HG03439 (cell line): ENCODE results near the gene LCT.

Experiments used
- ATAC-seq: cut with Tn5 transposase; IDR thresholded peaks from one replicate; pipeline ENCODE4 v1.9.1; 2021; ENCODE audit warnings: mild to moderate bottlenecking, moderate library complexity; ENCODE audit not compliant: unreplicated experiment

LCT gene

DNA sequence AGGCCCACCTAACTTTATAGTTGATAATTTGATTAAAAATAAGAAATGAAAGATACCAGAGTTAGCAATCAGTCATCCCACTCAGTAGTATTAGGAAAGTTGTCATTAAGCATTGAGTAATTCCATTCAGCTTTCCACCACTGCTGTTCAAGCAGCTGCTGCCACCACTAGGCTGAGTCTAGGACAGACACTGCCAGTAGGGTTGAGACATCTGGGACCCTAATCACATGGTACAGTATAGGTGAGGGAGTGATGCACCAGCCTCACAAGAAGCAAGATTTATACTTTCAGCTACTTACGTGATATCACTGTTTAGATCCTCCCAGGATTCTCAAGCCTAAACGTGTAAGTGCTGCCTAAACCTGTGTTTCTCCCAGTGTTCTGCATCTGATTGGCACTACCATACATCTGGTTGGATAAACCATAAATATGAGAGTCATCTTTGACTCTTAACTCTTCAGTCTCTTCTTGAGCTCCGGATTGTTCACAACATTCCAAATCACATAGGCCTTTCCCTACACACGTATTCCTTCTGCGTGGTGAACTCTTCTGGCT, 92.1 kb downstream of the LCT start:
- ATAC-seq, result no peak

DNA sequence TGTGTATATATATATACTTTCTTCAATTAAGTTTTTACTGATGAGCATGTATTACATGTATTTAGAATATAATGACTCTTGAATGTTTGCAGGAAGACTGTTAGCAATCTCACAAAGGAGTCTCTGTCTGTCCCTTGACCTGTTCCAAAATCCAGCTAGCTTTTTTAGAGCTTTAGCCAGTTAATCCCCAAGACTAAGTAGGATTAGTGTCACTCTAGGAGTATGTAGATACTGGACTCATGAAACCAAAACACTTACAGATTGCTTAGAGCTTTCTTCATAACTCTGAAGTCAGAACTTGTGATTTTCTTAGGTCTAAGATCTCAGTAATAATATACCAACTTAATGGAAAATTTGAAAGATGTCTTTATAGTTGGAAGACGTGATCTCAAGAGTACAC, 93.1 kb downstream of the LCT start:
- ATAC-seq, result no peak

DNA sequence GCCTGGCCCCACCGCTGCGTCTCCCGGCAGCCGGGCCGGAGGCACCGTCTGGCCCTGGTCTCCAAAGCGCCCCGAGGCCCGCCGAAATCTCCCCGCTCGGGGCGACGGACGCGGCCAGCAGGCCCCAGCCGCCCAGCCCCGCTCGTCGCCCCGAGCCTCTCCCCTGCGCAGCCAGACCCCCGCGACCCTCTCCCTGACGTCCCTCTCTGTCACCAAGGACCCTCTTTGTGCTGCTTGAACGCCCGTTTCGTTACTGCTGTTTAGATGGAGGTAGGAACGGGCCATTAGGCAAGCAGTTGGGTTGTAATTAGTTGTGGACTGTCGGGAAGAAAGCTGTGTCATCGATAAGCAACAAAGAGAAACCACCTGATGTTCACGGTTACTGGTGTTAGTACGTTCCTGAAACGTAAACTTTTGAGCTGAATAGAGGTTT, 94.6 kb downstream of the LCT start:
- ATAC-seq, result peak; percentile 27

DNA sequence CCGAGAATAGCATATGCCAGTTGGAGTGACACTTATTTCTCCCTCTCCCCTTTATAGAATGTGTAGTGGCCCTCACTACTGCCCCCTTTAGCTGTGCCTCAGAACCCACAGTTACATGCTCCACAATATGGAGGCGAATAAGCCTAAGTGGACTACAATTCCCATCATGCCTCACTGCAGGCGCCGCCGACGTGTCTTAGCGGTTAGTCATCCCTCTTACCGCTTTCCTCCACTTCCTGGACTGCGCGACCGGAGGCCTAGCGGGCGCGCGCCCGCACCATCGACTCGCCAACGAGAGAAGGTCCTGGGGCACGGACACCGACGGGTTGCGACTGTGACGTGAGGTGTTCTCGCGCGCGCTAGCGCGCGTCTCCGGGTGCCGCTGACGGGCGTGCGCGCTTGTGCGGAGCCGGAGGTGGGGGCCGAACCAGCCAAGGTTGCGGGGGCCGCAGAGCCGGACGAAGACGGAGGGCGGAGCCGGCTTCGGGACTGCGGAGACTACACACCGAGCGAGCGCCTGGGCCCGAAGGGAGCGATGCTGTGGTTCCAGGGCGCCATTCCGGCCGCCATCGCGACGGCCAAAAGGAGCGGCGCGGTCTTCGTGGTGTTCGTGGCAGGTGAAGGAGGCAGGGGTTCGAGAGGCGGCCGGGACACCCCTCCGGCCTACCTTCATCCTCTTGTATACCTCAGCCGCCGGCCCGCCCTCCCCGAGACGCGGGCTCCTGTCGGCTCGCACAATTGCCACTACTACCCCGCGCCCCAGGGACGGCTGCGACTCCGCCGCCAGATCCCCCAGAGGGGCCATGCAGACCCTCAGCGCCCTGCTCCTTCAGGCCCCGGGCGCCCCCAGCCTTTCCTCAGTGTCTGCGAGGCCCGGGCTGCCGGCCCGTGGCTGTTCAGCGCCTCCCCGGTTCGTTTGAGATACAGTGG, 95.3 kb downstream of the LCT start, which contains the start of gene UBXN4:
Gene UBXN4 (plus strand): TSS at position 461 of the 930 bp plus-strand sequence. CDS start 75 bp downstream, at position 536.
- peak; percentile 91 for ATAC-seq

DNA sequence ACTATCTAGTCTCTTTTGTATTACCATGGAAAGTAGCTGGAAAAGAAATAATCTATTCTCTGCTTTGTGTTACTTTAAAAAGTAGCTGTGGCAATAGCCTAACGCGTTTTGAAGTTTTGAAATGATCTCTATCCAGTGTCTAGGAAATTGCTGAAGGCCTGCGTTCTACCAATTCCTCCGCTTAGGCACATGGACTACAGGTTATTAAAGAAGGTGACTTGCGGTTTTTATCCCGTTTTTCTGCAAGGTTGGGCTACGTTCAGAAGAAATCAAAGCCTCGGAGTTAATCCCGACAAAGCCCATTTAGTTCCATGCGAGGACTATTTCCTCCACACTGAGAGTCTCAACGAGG, 96.0 kb downstream of the LCT start:
- no peak for ATAC-seq

DNA sequence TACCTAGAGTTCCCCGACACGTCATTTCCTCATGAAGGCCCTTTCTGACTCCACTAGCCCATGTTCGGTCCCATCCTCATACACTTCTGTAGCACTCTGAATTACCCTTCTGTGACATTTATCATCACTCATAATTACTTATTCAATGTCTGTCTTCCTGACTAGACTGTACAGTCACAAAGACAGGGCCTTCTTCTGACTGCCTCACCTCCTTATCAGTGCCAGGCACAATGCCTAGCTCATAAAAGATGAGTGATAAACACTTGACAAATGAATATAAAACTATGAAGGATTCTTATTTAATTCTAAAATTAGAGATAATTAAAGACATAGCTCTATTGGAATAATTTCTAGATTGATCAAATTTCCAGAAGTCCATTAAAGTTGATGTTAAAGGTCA, 96.8 kb downstream of the LCT start:
- no peak for ATAC-seq
